Liver (tissue), 9 donors: Measurements from ENCODE around the gene FADS3. TPM values are rescaled to one million over a fixed set of nuclear protein-coding genes. Genes with fewer than 3 reads are reported as not detected.

ENCODE experiments used
- DNase-seq: peaks from one replicate; pipeline ENCODE4 v3.0.0-alpha.2; 2017; ENCODE audit warnings: low spot score
- H3K27ac ChIP-seq, 2 donors: one replicate each; pipeline ENCODE4 v1.7.0; 2013; ENCODE audit warnings: inconsistent platforms in 2 of 2, low read length in 2 of 2, control low read depth in 1 of 2, low read depth in 1 of 2, mild to moderate bottlenecking in 1 of 2
- H3K27me3 ChIP-seq, 4 donors: one replicate each; pipeline versions ENCODE4 v1.6.1 to v1.7.0; 2013; ENCODE audit warnings: low read length in 3 of 4, inconsistent platforms in 1 of 4, mild to moderate bottlenecking in 1 of 4, moderate library complexity in 1 of 4; ENCODE audit not compliant: control insufficient read depth in 4 of 4, insufficient read depth in 4 of 4
- H3K36me3 ChIP-seq, 4 donors: one replicate each; pipeline versions ENCODE4 v1.6.1 to v1.7.0; 2013; ENCODE audit warnings: low read length in 3 of 4, mild to moderate bottlenecking in 3 of 4, low read depth in 1 of 4, moderate library complexity in 1 of 4; ENCODE audit not compliant: control insufficient read depth in 4 of 4, insufficient read depth in 3 of 4
- H3K4me1 ChIP-seq, 4 donors: one replicate each; pipeline versions ENCODE4 v1.6.1 to v1.7.0; 2013; ENCODE audit warnings: low read length in 3 of 4, mild to moderate bottlenecking in 3 of 4, moderate library complexity in 1 of 4; ENCODE audit not compliant: control insufficient read depth in 4 of 4, insufficient read depth in 4 of 4
- H3K4me3 ChIP-seq, 3 donors: one replicate each; pipeline versions ENCODE4 v1.6.1 to v1.7.0; 2013; ENCODE audit warnings: low read length in 3 of 3, control low read depth in 1 of 3, low read depth in 1 of 3, mild to moderate bottlenecking in 1 of 3
- H3K9ac ChIP-seq, 2 donors: one replicate each; pipeline ENCODE4 v1.7.0; 2013; ENCODE audit warnings: low read length in 2 of 2, mild to moderate bottlenecking in 2 of 2, moderate library complexity in 2 of 2, control low read depth in 1 of 2, low read depth in 1 of 2
- H3K9me3 ChIP-seq, 4 donors: one replicate each; pipeline versions ENCODE4 v1.6.1 to v1.7.0; 2013; ENCODE audit warnings: low read length in 3 of 4; ENCODE audit not compliant: control insufficient read depth in 4 of 4
- ATF3 ChIP-seq: IDR thresholded peaks from 2 replicates; pipeline ENCODE4 v1.6.1; 2016; ENCODE audit warnings: antibody characterized with exemption
- EGR1 ChIP-seq, 2 donors: IDR thresholded peaks; 2 replicates each; pipeline ENCODE4 v1.6.1; 2016 to 2018; ENCODE audit warnings: antibody characterized with exemption in 2 of 2, low read depth in 2 of 2
- FOXA2 ChIP-seq: IDR thresholded peaks from 2 replicates; pipeline ENCODE4 v1.6.1; 2016; ENCODE audit warnings: antibody characterized with exemption
- GABPA ChIP-seq, 2 donors: IDR thresholded peaks in 1 of 2; conservative IDR thresholded peaks in 1 of 2; 2 replicates each; pipeline ENCODE4 v1.6.1; 2016; ENCODE audit warnings: antibody characterized with exemption in 2 of 2, mild to moderate bottlenecking in 1 of 2, moderate library complexity in 1 of 2
- HNF4G ChIP-seq: IDR thresholded peaks from 2 replicates; pipeline ENCODE4 v1.6.1; 2016; ENCODE audit warnings: antibody characterized with exemption
- JUND ChIP-seq, 2 donors: IDR thresholded peaks; 2 replicates each; pipeline ENCODE4 v1.6.1; 2016; ENCODE audit warnings: antibody characterized with exemption in 2 of 2
- NR2F2 ChIP-seq: IDR thresholded peaks from 2 replicates; pipeline ENCODE4 v1.6.1; 2016; ENCODE audit warnings: antibody characterized with exemption
- SP1 ChIP-seq: IDR thresholded peaks from 2 replicates; pipeline ENCODE4 v1.6.1; 2018; ENCODE audit warnings: antibody characterized with exemption, mild to moderate bottlenecking
- YY1 ChIP-seq: IDR thresholded peaks from 2 replicates; pipeline ENCODE4 v1.6.1; 2016; ENCODE audit warnings: antibody characterized with exemption, mild to moderate bottlenecking
- WGBS: extraction: QIAGEN DNeasy Blood & Tissue Kit; methylation state at CpG from one replicate; pipeline ENCODE4 v1.1.7; 2013; 5-methylcytosine and 5-hydroxymethylcytosine counted together
- polyA plus RNA-seq, 2 donors: library from polyadenylated mRNA; stranded (reverse) in 1 of 2; unstranded in 1 of 2; fragments of 200-250 nt in 1 of 2; fragments of >200 nt in 1 of 2; fragmentation: Nextera tagmentation in 1 of 2; extraction: Ambion mirVana in 1 of 2; gene quantifications; one replicate each; pipeline versions ENCODE4 v1.2.1 to v1.2.3, GENCODE V29; 2013 to 2015
- total RNA-seq, 2 donors: library from RNA; depleted of rRNA; stranded (reverse); fragments of >200 nt; gene quantifications; one replicate each; pipeline ENCODE4 v1.2.3, GENCODE V29; 2014
- TF ChIP-seq, protein P1 (sequence below): fragments of 150-350 bp; IDR thresholded peaks from 2 replicates; pipeline ENCODE4 v1.5.1; 2017; ENCODE audit warnings: improper control_type of control experiment, low read depth, low read length; ENCODE audit not compliant: missing input control
- TF ChIP-seq, protein P2 (sequence below): IDR thresholded peaks from 2 replicates; pipeline ENCODE4 v1.6.1; 2016; ENCODE audit warnings: antibody characterized with exemption
- TF ChIP-seq, protein P3 (sequence below): IDR thresholded peaks from 2 replicates; pipeline ENCODE4 v1.6.1; 2016; ENCODE audit warnings: antibody characterized with exemption, mild to moderate bottlenecking
- donor health status: healthy.
- donor health status: healthy.
- donor health status: healthy.
- donor health status: healthy.
- donor health status: healthy.

Gene FADS3
- total and polyA plus RNA-seq, 4 donors, result 8.3 to 13.6 (median 10.3) TPM

DNA sequence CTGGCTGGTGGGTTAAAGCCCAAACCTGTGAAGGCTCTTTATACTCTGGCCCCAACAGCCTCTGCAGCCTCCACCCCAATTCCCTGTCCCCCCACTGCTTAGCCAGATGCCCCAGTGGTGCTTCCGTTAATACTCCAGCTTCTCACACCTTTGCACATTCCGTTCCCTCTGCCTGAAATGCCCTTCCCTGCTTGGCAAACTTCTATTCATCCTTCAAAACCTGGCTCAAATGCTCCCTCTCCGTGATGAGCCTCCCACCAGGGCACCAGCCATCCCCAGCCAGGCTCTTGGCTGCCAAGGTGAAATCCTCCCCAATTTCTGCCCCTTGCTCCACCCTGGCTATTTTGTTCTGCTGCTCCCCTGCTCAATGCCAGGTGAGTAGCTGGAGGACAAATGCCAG lies 12.5 kb upstream of the FADS3 start (continued):
- TF ChIP-seq, protein P1, sequence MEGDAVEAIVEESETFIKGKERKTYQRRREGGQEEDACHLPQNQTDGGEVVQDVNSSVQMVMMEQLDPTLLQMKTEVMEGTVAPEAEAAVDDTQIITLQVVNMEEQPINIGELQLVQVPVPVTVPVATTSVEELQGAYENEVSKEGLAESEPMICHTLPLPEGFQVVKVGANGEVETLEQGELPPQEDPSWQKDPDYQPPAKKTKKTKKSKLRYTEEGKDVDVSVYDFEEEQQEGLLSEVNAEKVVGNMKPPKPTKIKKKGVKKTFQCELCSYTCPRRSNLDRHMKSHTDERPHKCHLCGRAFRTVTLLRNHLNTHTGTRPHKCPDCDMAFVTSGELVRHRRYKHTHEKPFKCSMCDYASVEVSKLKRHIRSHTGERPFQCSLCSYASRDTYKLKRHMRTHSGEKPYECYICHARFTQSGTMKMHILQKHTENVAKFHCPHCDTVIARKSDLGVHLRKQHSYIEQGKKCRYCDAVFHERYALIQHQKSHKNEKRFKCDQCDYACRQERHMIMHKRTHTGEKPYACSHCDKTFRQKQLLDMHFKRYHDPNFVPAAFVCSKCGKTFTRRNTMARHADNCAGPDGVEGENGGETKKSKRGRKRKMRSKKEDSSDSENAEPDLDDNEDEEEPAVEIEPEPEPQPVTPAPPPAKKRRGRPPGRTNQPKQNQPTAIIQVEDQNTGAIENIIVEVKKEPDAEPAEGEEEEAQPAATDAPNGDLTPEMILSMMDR, result no peak
- no peak for TF ChIP-seq GABPA (IDR thresholded peaks at IDR 0.05 in 1 of 2, conservative IDR thresholded peaks at IDR 0.05 in 1 of 2)
- no peak for TF ChIP-seq YY1
- no peak for TF ChIP-seq NR2F2
- no peak for TF ChIP-seq EGR1 (IDR thresholded peaks at IDR 0.05; ENCODE audit: low read depth in 2 of 2)
- TF ChIP-seq JUND (IDR thresholded peaks at IDR 0.05), result no peak
- TF ChIP-seq HNF4G, result no peak
- no peak for TF ChIP-seq FOXA2
- TF ChIP-seq, protein P2, sequence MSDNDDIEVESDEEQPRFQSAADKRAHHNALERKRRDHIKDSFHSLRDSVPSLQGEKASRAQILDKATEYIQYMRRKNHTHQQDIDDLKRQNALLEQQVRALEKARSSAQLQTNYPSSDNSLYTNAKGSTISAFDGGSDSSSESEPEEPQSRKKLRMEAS, result no peak

DNA sequence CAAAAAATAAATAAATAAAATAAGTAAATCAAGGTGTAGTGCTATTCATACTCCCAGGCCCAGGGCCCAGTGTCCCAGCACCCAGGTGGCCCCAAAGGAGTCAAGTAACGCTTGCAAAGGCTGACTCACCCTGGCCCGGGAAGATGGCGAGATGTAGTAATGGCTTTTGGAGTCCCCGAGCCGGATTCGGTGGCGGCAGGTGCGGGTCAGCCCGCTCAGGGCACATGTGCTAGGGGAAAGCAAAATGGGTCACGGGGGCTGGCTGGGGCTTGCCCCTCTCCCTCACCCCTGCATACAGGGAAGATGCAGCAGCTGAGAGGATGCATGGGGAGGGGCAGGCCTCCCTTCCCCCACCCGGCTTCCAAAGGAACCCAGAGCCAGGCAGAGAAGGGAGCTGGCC lies 11.0 kb upstream of the FADS3 start:
- Histone ChIP-seq H3K9me3 (no peaks in the 10 kb centered on the region), H3K27me3 (no peaks in the 10 kb centered on the region), H3K4me3 (no peak overlapping the region), H3K36me3 (no peaks in the 10 kb centered on the region), H3K4me1 (peaks cover 0 to 7% (median under 1%) of the 10 kb centered on the region in 4 donors), H3K9ac (no peak overlapping the region), H3K27ac (no peak overlapping the region)
- DNase-seq, result no peak
- no peak for TF ChIP-seq YY1
- TF ChIP-seq, protein P1, result no peak
- no peak for TF ChIP-seq FOXA2
- TF ChIP-seq NR2F2, result no peak
- no peak for TF ChIP-seq ATF3
- TF ChIP-seq, protein P2, result no peak
- TF ChIP-seq EGR1 (IDR thresholded peaks at IDR 0.05; ENCODE audit: low read depth in 2 of 2), result no peak
- TF ChIP-seq GABPA (IDR thresholded peaks at IDR 0.05 in 1 of 2, conservative IDR thresholded peaks at IDR 0.05 in 1 of 2), result no peak
- TF ChIP-seq, protein P3, sequence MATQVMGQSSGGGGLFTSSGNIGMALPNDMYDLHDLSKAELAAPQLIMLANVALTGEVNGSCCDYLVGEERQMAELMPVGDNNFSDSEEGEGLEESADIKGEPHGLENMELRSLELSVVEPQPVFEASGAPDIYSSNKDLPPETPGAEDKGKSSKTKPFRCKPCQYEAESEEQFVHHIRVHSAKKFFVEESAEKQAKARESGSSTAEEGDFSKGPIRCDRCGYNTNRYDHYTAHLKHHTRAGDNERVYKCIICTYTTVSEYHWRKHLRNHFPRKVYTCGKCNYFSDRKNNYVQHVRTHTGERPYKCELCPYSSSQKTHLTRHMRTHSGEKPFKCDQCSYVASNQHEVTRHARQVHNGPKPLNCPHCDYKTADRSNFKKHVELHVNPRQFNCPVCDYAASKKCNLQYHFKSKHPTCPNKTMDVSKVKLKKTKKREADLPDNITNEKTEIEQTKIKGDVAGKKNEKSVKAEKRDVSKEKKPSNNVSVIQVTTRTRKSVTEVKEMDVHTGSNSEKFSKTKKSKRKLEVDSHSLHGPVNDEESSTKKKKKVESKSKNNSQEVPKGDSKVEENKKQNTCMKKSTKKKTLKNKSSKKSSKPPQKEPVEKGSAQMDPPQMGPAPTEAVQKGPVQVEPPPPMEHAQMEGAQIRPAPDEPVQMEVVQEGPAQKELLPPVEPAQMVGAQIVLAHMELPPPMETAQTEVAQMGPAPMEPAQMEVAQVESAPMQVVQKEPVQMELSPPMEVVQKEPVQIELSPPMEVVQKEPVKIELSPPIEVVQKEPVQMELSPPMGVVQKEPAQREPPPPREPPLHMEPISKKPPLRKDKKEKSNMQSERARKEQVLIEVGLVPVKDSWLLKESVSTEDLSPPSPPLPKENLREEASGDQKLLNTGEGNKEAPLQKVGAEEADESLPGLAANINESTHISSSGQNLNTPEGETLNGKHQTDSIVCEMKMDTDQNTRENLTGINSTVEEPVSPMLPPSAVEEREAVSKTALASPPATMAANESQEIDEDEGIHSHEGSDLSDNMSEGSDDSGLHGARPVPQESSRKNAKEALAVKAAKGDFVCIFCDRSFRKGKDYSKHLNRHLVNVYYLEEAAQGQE, result no peak
- TF ChIP-seq SP1, result no peak
- no peak for TF ChIP-seq JUND (IDR thresholded peaks at IDR 0.05)
- 91% methylated on average over 11 of the region's 11 CpGs for WGBS
